WTC11 (cell line): ENCODE measurements around the gene APOA1.

Experiments used
- CREM ChIP-seq: sonication (generic); formaldehyde crosslinking; IDR thresholded peaks from 2 replicates; pipeline ENCODE4 v1.8.1; 2022; ENCODE audit warnings: mild to moderate bottlenecking, missing genetic modification reagents, moderate library complexity
- ESRRA ChIP-seq: sonication (generic); formaldehyde crosslinking; IDR thresholded peaks from 2 replicates; pipeline ENCODE4 v1.8.1; 2022; ENCODE audit warnings: mild to moderate bottlenecking, missing genetic modification reagents, borderline replicate concordance
- FOXJ3 ChIP-seq: sonication (generic); formaldehyde crosslinking; IDR thresholded peaks from 2 replicates; pipeline ENCODE4 v1.9.0; 2021; ENCODE audit warnings: missing genetic modification reagents, mild to moderate bottlenecking, borderline replicate concordance
- JUN ChIP-seq: sonication (generic); formaldehyde crosslinking; IDR thresholded peaks from 2 replicates; pipeline ENCODE4 v1.8.0; 2023; ENCODE audit warnings: mild to moderate bottlenecking, missing genetic modification reagents
- NR2C2 ChIP-seq: sonication (generic); formaldehyde crosslinking; IDR thresholded peaks from 2 replicates; pipeline ENCODE4 v1.8.0; 2022; ENCODE audit warnings: mild to moderate bottlenecking, missing genetic modification reagents
- RORB ChIP-seq: fragments of 250-450 bp; sonication (Bioruptor Pico); IDR thresholded peaks from 2 replicates; pipeline ENCODE4 v1.9.0; 2021; ENCODE audit warnings: mild to moderate bottlenecking
- TF ChIP-seq, protein P1 (sequence below): sonication (generic); formaldehyde crosslinking; IDR thresholded peaks from 2 replicates; pipeline ENCODE4 v1.8.0; 2022; ENCODE audit warnings: mild to moderate bottlenecking, missing genetic modification reagents
- TF ChIP-seq, protein P2 (sequence below): sonication (generic); formaldehyde crosslinking; IDR thresholded peaks from 2 replicates; pipeline ENCODE4 v1.8.0; 2022; ENCODE audit warnings: mild to moderate bottlenecking, missing genetic modification reagents
- TF ChIP-seq, protein P3 (sequence below): fragments of 200-600 bp; IDR thresholded peaks from 2 replicates; pipeline ENCODE4 v1.8.0; 2022; ENCODE audit warnings: antibody characterized with exemption
- TF ChIP-seq, protein P4 (sequence below): sonication (generic); formaldehyde crosslinking; IDR thresholded peaks from 2 replicates; pipeline ENCODE4 v1.8.0; 2023; ENCODE audit warnings: mild to moderate bottlenecking, missing genetic modification reagents
- TF ChIP-seq, protein P5 (sequence below): fragments of 250-450 bp; sonication (Bioruptor Pico); IDR thresholded peaks from 2 replicates; pipeline ENCODE4 v2.1.2; 2022; ENCODE audit warnings: mild to moderate bottlenecking, moderate library complexity
- TF ChIP-seq, protein P6 (sequence below): sonication (generic); formaldehyde crosslinking; IDR thresholded peaks from 2 replicates; pipeline ENCODE4 v1.8.0; 2022; ENCODE audit warnings: mild to moderate bottlenecking, missing genetic modification reagents

DNA sequence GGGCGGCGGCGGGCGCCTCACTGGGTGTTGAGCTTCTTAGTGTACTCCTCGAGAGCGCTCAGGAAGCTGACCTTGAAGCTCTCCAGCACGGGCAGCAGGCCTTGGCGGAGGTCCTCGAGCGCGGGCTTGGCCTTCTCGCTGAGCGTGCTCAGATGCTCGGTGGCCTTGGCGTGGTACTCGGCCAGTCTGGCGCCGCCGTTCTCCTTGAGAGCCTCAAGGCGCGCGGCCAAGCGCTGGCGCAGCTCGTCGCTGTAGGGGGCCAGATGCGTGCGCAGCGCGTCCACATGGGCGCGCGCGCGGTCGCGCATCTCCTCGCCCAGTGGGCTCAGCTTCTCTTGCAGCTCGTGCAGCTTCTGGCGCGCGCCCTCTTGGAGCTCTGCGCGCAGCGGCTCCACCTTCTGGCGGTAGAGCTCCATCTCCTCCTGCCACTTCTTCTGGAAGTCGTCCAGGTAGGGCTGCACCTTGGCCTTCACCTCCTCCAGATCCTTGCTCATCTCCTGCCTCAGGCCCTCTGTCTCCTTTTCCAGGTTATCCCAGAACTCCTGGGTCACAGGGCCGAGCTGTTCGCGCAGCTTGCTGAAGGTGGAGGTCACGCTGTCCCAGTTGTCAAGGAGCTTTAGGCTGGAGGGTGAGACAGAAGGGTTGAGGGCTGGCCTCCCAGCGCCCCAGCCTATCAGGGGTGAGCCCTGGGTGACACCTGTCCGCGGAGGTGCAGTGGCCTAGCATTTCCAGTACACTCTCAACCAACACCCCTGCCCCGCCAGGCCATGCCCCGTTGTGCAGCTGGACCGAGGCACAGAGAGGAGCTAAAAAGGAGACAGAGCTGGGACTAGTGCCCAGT is 1.4 kb downstream of the APOA1 start:
- TF ChIP-seq, protein P1, sequence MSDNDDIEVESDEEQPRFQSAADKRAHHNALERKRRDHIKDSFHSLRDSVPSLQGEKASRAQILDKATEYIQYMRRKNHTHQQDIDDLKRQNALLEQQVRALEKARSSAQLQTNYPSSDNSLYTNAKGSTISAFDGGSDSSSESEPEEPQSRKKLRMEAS (CRISPR knock-in tag) = peak; percentile 97
- no peak for TF ChIP-seq NR2C2 (CRISPR knock-in tag)
- TF ChIP-seq, protein P2, sequence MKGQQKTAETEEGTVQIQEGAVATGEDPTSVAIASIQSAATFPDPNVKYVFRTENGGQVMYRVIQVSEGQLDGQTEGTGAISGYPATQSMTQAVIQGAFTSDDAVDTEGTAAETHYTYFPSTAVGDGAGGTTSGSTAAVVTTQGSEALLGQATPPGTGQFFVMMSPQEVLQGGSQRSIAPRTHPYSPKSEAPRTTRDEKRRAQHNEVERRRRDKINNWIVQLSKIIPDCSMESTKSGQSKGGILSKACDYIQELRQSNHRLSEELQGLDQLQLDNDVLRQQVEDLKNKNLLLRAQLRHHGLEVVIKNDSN (CRISPR knock-in tag) = peak; percentile 48; the same call in 1 of the 2 replicates
- TF ChIP-seq FOXJ3 = no peak
- TF ChIP-seq RORB = no peak
- TF ChIP-seq, protein P3, sequence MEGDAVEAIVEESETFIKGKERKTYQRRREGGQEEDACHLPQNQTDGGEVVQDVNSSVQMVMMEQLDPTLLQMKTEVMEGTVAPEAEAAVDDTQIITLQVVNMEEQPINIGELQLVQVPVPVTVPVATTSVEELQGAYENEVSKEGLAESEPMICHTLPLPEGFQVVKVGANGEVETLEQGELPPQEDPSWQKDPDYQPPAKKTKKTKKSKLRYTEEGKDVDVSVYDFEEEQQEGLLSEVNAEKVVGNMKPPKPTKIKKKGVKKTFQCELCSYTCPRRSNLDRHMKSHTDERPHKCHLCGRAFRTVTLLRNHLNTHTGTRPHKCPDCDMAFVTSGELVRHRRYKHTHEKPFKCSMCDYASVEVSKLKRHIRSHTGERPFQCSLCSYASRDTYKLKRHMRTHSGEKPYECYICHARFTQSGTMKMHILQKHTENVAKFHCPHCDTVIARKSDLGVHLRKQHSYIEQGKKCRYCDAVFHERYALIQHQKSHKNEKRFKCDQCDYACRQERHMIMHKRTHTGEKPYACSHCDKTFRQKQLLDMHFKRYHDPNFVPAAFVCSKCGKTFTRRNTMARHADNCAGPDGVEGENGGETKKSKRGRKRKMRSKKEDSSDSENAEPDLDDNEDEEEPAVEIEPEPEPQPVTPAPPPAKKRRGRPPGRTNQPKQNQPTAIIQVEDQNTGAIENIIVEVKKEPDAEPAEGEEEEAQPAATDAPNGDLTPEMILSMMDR = peak; percentile 12; the same call in 1 of the 2 replicates
- TF ChIP-seq, protein P4, sequence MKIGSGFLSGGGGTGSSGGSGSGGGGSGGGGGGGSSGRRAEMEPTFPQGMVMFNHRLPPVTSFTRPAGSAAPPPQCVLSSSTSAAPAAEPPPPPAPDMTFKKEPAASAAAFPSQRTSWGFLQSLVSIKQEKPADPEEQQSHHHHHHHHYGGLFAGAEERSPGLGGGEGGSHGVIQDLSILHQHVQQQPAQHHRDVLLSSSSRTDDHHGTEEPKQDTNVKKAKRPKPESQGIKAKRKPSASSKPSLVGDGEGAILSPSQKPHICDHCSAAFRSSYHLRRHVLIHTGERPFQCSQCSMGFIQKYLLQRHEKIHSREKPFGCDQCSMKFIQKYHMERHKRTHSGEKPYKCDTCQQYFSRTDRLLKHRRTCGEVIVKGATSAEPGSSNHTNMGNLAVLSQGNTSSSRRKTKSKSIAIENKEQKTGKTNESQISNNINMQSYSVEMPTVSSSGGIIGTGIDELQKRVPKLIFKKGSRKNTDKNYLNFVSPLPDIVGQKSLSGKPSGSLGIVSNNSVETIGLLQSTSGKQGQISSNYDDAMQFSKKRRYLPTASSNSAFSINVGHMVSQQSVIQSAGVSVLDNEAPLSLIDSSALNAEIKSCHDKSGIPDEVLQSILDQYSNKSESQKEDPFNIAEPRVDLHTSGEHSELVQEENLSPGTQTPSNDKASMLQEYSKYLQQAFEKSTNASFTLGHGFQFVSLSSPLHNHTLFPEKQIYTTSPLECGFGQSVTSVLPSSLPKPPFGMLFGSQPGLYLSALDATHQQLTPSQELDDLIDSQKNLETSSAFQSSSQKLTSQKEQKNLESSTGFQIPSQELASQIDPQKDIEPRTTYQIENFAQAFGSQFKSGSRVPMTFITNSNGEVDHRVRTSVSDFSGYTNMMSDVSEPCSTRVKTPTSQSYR (CRISPR knock-in tag) = 0 out of 2 replicates have a peak, but pooled peaks have one; percentile 53
- TF ChIP-seq, protein P5, sequence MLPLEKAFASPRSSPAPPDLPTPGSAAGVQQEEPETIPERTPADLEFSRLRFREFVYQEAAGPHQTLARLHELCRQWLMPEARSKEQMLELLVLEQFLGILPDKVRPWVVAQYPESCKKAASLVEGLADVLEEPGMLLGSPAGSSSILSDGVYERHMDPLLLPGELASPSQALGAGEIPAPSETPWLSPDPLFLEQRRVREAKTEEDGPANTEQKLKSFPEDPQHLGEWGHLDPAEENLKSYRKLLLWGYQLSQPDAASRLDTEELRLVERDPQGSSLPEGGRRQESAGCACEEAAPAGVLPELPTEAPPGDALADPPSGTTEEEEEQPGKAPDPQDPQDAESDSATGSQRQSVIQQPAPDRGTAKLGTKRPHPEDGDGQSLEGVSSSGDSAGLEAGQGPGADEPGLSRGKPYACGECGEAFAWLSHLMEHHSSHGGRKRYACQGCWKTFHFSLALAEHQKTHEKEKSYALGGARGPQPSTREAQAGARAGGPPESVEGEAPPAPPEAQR (CRISPR knock-in tag) = no peak
- no peak for TF ChIP-seq ESRRA (CRISPR knock-in tag)
- no peak for TF ChIP-seq CREM (CRISPR knock-in tag)
- TF ChIP-seq, protein P6, sequence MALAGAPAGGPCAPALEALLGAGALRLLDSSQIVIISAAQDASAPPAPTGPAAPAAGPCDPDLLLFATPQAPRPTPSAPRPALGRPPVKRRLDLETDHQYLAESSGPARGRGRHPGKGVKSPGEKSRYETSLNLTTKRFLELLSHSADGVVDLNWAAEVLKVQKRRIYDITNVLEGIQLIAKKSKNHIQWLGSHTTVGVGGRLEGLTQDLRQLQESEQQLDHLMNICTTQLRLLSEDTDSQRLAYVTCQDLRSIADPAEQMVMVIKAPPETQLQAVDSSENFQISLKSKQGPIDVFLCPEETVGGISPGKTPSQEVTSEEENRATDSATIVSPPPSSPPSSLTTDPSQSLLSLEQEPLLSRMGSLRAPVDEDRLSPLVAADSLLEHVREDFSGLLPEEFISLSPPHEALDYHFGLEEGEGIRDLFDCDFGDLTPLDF (CRISPR knock-in tag) = peak; percentile 75; the same call in 1 of the 2 replicates
- TF ChIP-seq JUN (CRISPR knock-in tag) = no peak
